Right atrium auricular region (tissue), 2 donors: ENCODE results near the gene CCDC86. TPM values are rescaled to one million over a fixed set of nuclear protein-coding genes. Genes with fewer than 3 reads are reported as not detected.

Experiments used
- DNase-seq: peaks from one replicate; pipeline ENCODE4 v3.0.0-alpha.2; 2019; ENCODE audit warnings: low spot score
- H3K27ac ChIP-seq, 2 donors: fragments of 200-600 bp; sonication (generic); 1 replicate in 1 of 2; 2 replicates in 1 of 2; pipeline ENCODE4 v1.5.1; 2016 to 2019
- H3K27me3 ChIP-seq, 2 donors: fragments of 200-600 bp; sonication (generic); one replicate each; pipeline versions ENCODE4 v1.5.1 to v1.6.0; 2017 to 2019
- H3K36me3 ChIP-seq: fragments of 200-600 bp; sonication (generic); one replicate; pipeline ENCODE4 v1.5.1; 2016
- H3K4me1 ChIP-seq, 2 donors: fragments of 200-600 bp; sonication (generic); one replicate each; pipeline versions ENCODE4 v1.5.1 to v1.6.0; 2017 to 2019
- H3K4me3 ChIP-seq, 2 donors: fragments of 200-600 bp; sonication (generic); 1 replicate in 1 of 2; 2 replicates in 1 of 2; pipeline ENCODE4 v1.5.1; 2017 to 2019; ENCODE audit warnings: mild to moderate bottlenecking in 1 of 2, moderate library complexity in 1 of 2
- H3K9me3 ChIP-seq, 2 donors: fragments of 200-600 bp; sonication (generic); one replicate each; pipeline ENCODE4 v1.5.1; 2019
- total RNA-seq, 2 donors: library from RNA; depleted of rRNA; stranded (reverse); fragments of >200 nt; gene quantifications; one replicate each; pipeline ENCODE4 v1.1.0, GENCODE V29; 2016
- TF ChIP-seq, protein P1 (sequence below), 2 donors: fragments of 200-600 bp; sonication (generic); IDR thresholded peaks; one replicate each; pipeline ENCODE4 v1.5.1; 2019; ENCODE audit warnings: antibody characterized with exemption in 2 of 2

Gene CCDC86
- total RNA-seq, 2 donors from 2014 or later = 9.1 to 10.2 TPM

DNA sequence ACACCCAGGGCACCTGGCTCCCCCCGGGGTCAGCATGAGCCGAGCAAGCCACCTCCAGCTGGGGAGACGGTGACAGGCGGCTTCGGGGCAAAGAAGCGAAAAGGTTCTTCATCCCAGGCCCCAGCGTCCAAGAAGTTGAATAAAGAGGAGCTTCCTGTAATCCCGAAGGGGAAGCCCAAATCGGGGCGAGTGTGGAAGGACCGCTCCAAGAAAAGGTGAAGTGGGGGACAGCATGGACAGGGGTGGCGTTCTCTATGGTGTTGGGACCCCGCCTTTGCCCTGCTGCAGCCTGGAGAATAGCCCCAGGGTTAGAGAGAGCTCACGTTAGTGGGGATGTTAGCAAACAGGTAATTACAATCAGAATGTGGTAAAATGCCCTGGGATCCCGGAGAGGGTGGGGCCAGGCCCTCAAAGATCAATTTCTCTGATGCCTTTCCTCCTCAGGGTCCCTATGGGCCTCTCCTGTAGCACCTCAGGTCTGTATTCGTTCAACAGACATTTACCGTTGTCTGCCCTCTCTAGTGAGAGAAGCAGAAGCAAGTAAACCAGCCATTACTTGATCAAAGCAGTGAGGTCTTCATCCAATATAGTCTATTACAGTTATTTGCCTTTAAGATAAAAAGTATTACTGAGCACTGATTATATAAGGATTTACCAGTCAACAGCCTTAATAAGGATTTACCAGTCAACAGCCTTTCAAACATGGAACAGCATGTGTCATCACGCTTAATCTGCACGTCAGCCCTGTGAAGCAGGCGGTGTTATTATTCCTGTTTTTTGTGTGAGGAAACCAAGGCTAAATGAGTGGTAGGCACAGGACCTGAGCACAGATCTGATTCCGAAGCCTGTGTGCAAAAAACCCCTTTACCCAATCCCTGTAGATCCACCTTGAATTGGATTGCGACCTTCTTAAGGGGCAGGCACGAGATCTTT is 1.0 kb downstream of the CCDC86 start:
- TF ChIP-seq, protein P1, sequence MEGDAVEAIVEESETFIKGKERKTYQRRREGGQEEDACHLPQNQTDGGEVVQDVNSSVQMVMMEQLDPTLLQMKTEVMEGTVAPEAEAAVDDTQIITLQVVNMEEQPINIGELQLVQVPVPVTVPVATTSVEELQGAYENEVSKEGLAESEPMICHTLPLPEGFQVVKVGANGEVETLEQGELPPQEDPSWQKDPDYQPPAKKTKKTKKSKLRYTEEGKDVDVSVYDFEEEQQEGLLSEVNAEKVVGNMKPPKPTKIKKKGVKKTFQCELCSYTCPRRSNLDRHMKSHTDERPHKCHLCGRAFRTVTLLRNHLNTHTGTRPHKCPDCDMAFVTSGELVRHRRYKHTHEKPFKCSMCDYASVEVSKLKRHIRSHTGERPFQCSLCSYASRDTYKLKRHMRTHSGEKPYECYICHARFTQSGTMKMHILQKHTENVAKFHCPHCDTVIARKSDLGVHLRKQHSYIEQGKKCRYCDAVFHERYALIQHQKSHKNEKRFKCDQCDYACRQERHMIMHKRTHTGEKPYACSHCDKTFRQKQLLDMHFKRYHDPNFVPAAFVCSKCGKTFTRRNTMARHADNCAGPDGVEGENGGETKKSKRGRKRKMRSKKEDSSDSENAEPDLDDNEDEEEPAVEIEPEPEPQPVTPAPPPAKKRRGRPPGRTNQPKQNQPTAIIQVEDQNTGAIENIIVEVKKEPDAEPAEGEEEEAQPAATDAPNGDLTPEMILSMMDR (IDR thresholded peaks at IDR 0.05) = no peak
- peak overlapping the region; percentile 55 to 85 for H3K4me3 ChIP-seq
- no peak for DNase-seq
- H3K27ac ChIP-seq = peak overlapping the region in 1 of 2 donors; percentile 77
- no peaks in the 10 kb centered on the region for H3K27me3 ChIP-seq
- H3K9me3 ChIP-seq = no peaks in the 10 kb centered on the region
- H3K4me1 ChIP-seq = peaks cover 0 to 41% of the 10 kb centered on the region in 2 donors
- H3K36me3 ChIP-seq = peaks cover 3% of the 10 kb centered on the region

DNA sequence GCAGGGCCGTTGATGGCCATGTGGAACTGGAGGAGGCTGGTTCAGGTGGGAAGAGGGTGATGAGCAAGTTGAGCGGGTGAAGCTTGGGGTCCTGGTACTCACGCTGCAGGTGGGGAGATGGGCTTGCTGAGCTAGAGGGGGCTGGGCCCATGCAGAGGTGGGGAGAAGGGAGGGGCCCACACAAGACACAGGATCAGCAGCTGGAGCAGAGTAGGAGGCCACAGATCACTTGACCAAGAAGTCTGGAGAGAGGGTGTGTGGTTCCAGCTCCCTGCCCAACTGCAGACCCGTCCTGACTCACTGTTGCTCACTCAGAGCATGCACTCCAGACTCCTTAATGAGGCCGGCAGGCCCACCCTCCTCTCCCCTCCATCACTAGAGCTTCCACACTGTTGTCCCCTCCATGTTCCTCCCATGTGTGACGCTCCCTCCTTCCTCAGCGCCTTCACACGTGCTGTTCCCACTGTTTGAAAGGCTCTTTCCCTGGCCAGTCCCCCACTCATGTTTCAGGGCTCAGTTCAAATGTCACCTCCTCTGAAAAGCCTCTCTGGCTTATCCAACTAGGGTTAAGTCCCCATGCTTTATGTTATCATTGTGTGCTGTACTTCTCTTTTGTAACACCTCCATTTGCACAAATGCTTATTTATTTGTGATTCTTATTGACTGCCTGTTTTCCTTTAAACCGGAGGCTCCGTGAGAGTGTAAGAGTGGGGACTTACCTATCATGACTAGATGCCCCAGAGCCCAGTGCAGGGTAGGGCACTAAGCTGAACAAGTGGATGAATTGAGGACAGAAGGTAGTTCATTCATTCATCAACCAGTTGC is 2.3 kb downstream of the CCDC86 start:
- no peaks in the 10 kb centered on the region for H3K27me3 ChIP-seq
- no peak for DNase-seq
- TF ChIP-seq, protein P1 (IDR thresholded peaks at IDR 0.05) = no peak
- H3K36me3 ChIP-seq = peaks cover 16% of the 10 kb centered on the region
- H3K4me1 ChIP-seq = peaks cover 0 to 41% of the 10 kb centered on the region in 2 donors
- H3K9me3 ChIP-seq = no peaks in the 10 kb centered on the region
- H3K27ac ChIP-seq = no peak overlapping the region
- H3K4me3 ChIP-seq = peak overlapping the region in 1 of 2 donors; percentile 85

DNA sequence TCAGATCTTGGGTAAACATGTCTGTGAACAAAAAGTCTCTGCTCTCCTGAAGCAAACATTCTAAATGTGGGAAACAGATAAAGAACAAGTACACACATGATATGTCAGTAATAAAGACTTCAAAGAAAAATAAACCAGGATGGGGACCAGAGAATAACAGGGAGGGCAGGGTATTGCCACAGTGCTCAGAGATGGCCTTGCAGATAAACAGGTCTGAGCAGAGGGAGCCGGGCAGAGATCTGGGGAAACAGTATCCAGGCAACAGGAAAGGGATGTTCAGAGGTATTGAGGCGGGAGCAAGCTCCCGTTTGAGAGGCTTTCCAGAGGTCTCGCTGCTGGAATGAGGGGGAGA is 2.9 kb downstream of the CCDC86 start:
- TF ChIP-seq, protein P1 (IDR thresholded peaks at IDR 0.05) = no peak
- Histone ChIP-seq H3K27me3 (no peaks in the 10 kb centered on the region), H3K9me3 (no peaks in the 10 kb centered on the region), H3K36me3 (peaks cover 22% of the 10 kb centered on the region), H3K4me3 (no peak overlapping the region), H3K27ac (no peak overlapping the region), H3K4me1 (peaks cover 0 to 41% of the 10 kb centered on the region in 2 donors)
- DNase-seq = no peak

DNA sequence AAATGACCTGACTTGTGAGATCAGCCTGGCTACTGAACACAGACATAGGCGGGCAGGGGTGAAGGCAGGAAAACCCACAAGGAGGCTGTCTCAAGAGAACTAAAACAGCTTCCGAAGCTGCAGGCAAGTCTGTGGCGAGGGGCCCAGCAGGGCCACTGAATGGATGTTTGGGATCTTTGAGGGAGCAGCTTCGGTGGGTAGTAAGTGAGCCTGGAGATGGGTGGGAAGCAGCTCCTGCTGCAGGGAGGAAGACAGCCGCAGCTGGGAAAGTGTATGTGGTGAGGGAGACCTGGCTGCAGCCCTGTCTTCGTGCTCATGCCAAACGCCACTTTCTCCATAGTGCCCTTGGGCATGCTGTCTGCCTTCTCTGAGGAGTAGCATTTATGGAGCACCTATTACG is 3.4 kb downstream of the CCDC86 start:
- no peak overlapping the region for H3K27ac ChIP-seq
- peaks cover 0 to 41% of the 10 kb centered on the region in 2 donors for H3K4me1 ChIP-seq
- peaks cover 27% of the 10 kb centered on the region for H3K36me3 ChIP-seq
- H3K9me3 ChIP-seq = no peaks in the 10 kb centered on the region
- TF ChIP-seq, protein P1 (IDR thresholded peaks at IDR 0.05) = no peak
- no peak overlapping the region for H3K4me3 ChIP-seq
- no peaks in the 10 kb centered on the region for H3K27me3 ChIP-seq
- no peak for DNase-seq

DNA sequence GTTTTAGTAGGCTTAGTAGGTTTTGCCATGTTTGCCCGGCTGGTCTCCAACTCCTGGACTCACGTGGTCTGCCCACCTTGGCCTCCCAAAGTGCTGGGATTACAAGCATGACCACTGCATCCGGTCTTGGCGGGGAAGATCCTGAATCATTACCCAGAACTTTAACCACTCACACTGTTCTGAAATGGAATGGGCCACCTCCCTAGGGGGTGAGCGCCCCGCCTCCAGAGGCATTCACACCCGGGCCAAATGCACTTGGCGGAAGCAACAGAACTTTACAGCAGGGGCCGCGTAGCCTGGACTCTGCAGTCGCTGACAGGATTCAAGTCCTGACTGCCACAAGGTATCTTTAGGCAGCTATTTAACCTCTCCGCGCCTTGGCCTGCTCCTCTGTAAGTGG is 5.4 kb downstream of the CCDC86 start:
- TF ChIP-seq, protein P1 (IDR thresholded peaks at IDR 0.05) = no peak
- H3K36me3 ChIP-seq = peaks cover 40% of the 10 kb centered on the region

More for the DNA sequence above, 5.4 kb downstream of the CCDC86 start:
- Histone ChIP-seq H3K4me1 (peaks cover 0 to 28% of the 10 kb centered on the region in 2 donors), H3K27ac (no peak overlapping the region), H3K27me3 (no peaks in the 10 kb centered on the region), H3K9me3 (no peaks in the 10 kb centered on the region), H3K4me3 (no peak overlapping the region)
- DNase-seq = no peak
